Stimulated activated CD8-positive, alpha-beta memory T cell treated with anti-CD3 and anti-CD28 coated beads, Interleukin-4, amount 100 ng/mL, for 4 hours (primary cell): ENCODE data around the gene RBM22.
"Not testable (repeated sequence)": the region's sequence is repeated elsewhere in the genome, so short reads cannot be mapped to it uniquely, and the experiment has no call there.

ENCODE experiments used
- DNase-seq, 2 donors: peaks; one replicate each; pipeline ENCODE4 v3.0.0-alpha.2; 2020; ENCODE audit warnings: low read depth in 2 of 2, low spot score in 1 of 2

Gene RBM22

GRCh38 chr5:150700594-150701377 lies at the start of gene RBM22:
RBM22 (minus strand) TSS chr5:150701062; CDS start chr5:150700985, 77 bp downstream.
- peak; percentile 81 to 85 for DNase-seq

GRCh38 chr5:150750469-150750868 lies 49.6 kb upstream of the RBM22 start:
- DNase-seq = no peak

GRCh38 chr5:150743142-150743488 lies 42.3 kb upstream of the RBM22 start:
- not testable (repeated sequence) for DNase-seq

DNA sequence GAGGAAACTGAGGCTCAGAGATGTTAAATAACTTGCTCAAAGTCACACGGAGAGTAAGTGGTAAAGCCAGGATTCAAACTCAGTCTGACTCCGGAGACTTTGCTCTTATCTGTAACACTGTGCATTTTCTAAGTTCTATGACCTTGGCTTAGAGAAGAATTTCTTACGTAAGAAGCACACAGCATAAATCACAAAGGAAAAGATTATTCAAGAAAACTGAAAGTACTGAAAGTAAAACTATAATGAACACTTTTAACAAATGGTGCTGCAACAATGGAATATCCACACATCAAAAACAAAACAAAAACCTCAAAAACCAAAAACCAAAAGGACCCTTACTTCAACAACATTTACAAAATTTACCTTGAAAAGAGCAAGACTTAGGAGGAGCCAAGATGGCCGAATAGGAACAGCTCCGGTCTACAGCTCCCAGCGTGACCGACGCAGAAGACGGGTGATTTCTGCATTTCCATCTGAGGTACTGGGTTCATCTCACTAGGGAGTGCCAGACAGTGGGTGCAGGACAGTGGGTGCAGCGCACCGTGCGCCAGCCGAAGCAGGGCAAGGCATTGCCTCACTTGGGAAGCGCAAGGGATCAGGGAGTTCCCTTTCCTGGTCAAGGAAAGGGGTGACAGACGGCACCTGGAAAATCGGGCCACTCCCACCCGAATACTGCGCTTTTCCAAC lies 41.7 kb upstream of the RBM22 start:
- DNase-seq = not testable (repeated sequence)

- no peak for DNase-seq
Measured at GRCh38 chr5:150740992-150741391, 40.1 kb upstream of the RBM22 start.

- no peak for DNase-seq
Measured at GRCh38 chr5:150738862-150739261, 38.0 kb upstream of the RBM22 start.

- DNase-seq = no peak
Measured at GRCh38 chr5:150734579-150735384, 33.9 kb upstream of the RBM22 start.

DNA sequence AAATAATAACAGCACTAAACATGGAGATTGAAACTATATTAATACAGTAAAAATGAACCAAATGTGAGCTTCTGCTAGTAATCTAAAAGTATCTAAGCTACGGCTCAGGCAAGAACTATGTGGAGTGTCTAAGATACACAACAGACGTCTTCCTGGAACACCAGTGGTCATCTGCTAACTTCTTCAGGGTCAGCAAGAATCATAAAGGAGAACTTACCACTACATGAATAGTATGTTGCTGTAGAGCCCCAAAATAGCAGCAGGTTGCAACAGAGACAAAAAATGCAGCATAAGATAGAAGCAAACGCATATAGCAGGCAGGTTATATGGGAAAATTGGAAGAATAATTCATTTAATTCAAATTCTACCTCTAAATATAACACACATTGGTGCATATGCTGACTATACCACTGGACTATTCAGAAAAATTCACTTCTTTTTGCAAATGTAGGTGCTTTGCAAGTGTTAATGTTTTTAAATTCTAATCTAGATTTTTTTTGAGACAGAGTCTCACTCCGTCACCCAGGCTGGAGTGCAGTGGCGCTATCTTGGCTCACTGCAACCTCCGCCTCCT lies 30.9 kb upstream of the RBM22 start:
- DNase-seq = no peak

GRCh38 chr5:150729859-150730258 lies 29.0 kb upstream of the RBM22 start:
- no peak for DNase-seq

- DNase-seq = no peak
Measured at GRCh38 chr5:150723845-150724244, 23.0 kb upstream of the RBM22 start.

- no peak for DNase-seq
Measured at GRCh38 chr5:150710165-150710564, 9.3 kb upstream of the RBM22 start.

- DNase-seq = no peak
Measured at GRCh38 chr5:150706776-150707390, 6.0 kb upstream of the RBM22 start.

GRCh38 chr5:150703762-150704161 lies 2.9 kb upstream of the RBM22 start:
- no peak for DNase-seq

DNA sequence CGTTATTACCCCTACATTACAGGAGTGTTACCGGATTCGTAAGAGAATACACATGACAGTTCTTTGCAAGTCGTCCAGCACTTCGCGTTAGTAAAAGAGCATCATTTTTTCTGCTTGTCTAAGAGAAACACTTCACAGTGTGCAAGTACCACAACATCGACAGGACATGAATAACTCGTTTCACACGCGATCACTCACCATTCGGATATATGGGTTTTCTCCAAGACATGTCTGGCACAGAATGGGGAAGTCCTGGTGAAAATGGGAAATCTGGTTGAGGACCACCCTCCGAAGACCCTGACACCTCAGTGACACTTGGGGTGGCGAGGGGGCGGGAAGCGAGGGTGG lies 642 bp downstream of the RBM22 start:
- no peak for DNase-seq

- DNase-seq = no peak
Measured at GRCh38 chr5:150694612-150695011, 6.2 kb downstream of the RBM22 start.

DNA sequence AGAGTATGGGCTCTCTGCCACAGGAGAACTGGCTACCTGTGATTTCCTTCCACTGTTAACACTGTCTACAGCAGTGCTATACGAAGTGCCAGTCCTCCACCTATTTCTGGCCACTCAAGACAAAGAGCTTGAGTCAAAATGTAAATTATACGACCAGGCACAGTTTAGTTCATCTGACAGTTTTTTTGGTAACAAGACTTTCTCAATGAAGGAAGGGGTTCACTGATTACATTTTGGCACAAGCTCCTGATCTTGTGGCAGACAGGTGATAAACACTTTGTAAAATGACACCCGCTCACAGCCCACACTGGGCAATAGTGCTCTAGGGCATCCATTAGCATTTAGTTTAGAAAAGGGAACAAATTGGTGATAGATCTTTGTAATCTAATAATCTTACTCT lies 8.6 kb downstream of the RBM22 start:
- no peak for DNase-seq

- no peak for DNase-seq
Measured at GRCh38 chr5:150690760-150691159, 10.1 kb downstream of the RBM22 start.

GRCh38 chr5:150689120-150689519 lies 11.7 kb downstream of the RBM22 start:
- no peak for DNase-seq

DNA sequence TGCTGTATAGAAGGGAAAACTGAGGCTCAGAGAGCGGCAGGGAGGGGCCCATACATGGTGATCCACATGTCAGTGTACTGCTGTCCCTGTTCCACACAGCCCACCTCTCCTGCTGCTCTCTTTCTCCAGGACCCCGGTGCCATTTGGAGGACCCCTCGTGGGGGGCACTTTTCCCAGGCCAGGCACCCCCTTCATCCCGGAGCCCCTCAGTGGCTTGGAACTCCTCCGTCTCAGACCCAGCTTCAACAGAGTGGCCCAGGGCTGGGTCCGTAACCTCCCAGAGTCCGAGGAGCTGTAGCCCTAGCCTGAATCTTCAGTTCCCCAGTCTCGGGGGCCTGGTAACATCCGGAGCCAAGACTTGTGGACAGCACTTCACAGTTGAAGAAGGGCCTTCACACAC lies 24.3 kb downstream of the RBM22 start:
- no peak for DNase-seq

- no peak for DNase-seq
Measured at GRCh38 chr5:150675069-150675468, 25.8 kb downstream of the RBM22 start.

DNA sequence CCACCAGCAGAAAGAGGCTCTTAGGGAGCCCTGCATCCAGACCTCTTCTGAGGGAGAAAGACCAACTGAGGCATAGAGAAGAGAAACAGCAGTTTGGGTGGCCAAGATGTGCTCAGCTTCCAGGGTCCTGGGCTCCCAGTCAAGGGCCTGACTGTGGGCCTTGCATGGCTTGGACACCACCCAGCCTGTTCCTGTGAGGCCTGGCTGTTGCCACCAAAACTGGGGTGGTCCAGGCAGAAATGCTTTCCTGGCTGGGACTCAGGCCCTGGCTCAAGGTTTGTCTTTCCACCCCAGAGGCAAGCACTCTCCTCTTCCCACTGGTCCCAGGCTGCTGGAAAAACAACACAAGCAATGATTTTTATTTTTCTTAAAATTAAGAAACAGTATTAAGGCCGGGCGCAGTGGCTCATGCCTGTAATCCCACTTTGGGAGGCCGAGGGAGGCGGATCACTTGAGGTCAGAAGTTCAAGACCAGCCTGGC lies 26.5 kb downstream of the RBM22 start:
- DNase-seq = no peak
